Endothelial cell of umbilical vein (primary cell): ENCODE data around the gene NHLH2. TPM values are rescaled to one million over a fixed set of nuclear protein-coding genes. Genes with fewer than 3 reads are reported as not detected.

Experiments used
- BruUV-seq: library from RNA; stranded (reverse); fragments of 400-500 nt; replicated peaks from 2 replicates; lab custom pipeline; 2021; lab: Mats Ljungman, UMichigan
- CTCF ChIA-PET: fragments of 300-600, 350-600 bp; sonication (Branson Sonifier 250); formaldehyde crosslinking; loops from one replicate; lab custom pipeline; 2021; ENCODE audit warnings: antibody characterized with exemption, inconsistent platforms; lab: Charles Lee
- POLR2A ChIA-PET: fragments of 300-600, 350-600 bp; sonication (Branson Sonifier 250); formaldehyde crosslinking; loops from one replicate; lab custom pipeline; 2021; ENCODE audit warnings: antibody characterized with exemption, inconsistent platforms; lab: Charles Lee
- DNase-seq: peaks from one replicate; pipeline ENCODE4 v3.0.0-alpha.2; 2011; ENCODE audit warnings: low read depth, low spot score
- FAIRE-seq: peaks from 2 replicates; lab custom pipeline; 2011; peaks lifted over from hg19 to GRCh38; lab: Jason Lieb, UNC
- H2AFZ ChIP-seq: 2 replicates; pipeline ENCODE4 v1.6.0; 2012; ENCODE audit warnings: low read depth, low read length, control low read depth, inconsistent platforms
- H3K27ac ChIP-seq: 2 replicates; pipeline ENCODE4 v1.5.1; 2011; ENCODE audit warnings: low read depth, mild to moderate bottlenecking, control low read depth, low read length, moderate library complexity; ENCODE audit not compliant: insufficient read depth
- H3K27me3 ChIP-seq, 2 experiments: 2 replicates each; pipeline versions ENCODE4 v1.6.0 to v1.6.1; 2011; ENCODE audit warnings: low read length in 2 of 2, mixed read lengths in 1 of 2; ENCODE audit not compliant: control insufficient read depth in 2 of 2, insufficient read depth in 2 of 2
- H3K36me3 ChIP-seq, 2 experiments: 2 replicates in 1 of 2; 3 replicates in 1 of 2; pipeline ENCODE4 v1.5.1; 2011; ENCODE audit warnings: low read length in 2 of 2, mild to moderate bottlenecking in 1 of 2, moderate library complexity in 1 of 2; ENCODE audit not compliant: control insufficient read depth in 2 of 2, insufficient read depth in 2 of 2; ENCODE audit errors: extremely low read depth in 1 of 2
- H3K4me1 ChIP-seq: 3 replicates; pipeline ENCODE4 v1.5.1; 2011; ENCODE audit warnings: mild to moderate bottlenecking, low read length; ENCODE audit not compliant: control insufficient read depth, insufficient read depth; ENCODE audit errors: extremely low read depth
- H3K4me2 ChIP-seq: 2 replicates; pipeline ENCODE4 v1.6.1; 2011; ENCODE audit warnings: low read length, control low read depth, mixed read lengths; ENCODE audit not compliant: insufficient read depth
- H3K4me3 ChIP-seq, 3 experiments: fragments of 200-600 bp in 1 of 3; sonication (generic), shearing (Covaris generic) in 1 of 3; replicated peaks in 1 of 3; 2 replicates each; pipeline ENCODE4 v1.5.1; 2011 to 2016; ENCODE audit warnings: control low read depth in 3 of 3, low read length in 3 of 3, mild to moderate bottlenecking in 2 of 3, inconsistent platforms in 1 of 3, low read depth in 1 of 3, moderate library complexity in 1 of 3; ENCODE audit not compliant: insufficient read depth in 1 of 3
- H3K79me2 ChIP-seq: 2 replicates; pipeline ENCODE4 v1.6.0; 2012; ENCODE audit warnings: low read length, inconsistent platforms; ENCODE audit not compliant: control insufficient read depth, insufficient read depth
- H3K9ac ChIP-seq: replicated peaks from 2 replicates; pipeline ENCODE3; 2011; ENCODE audit warnings: low read length, control low read depth; ENCODE audit not compliant: insufficient read depth; ENCODE audit errors: extremely low read depth
- H3K9me1 ChIP-seq: replicated peaks from 3 replicates; pipeline ENCODE4 v1.6.0; 2011; ENCODE audit warnings: mild to moderate bottlenecking, low read length; ENCODE audit not compliant: control insufficient read depth, insufficient read depth; ENCODE audit errors: extremely low read depth
- H3K9me3 ChIP-seq: replicated peaks from 2 replicates; pipeline ENCODE4 v1.5.1; 2012; ENCODE audit warnings: low read length, inconsistent platforms; ENCODE audit not compliant: control insufficient read depth, insufficient read depth
- H4K20me1 ChIP-seq: replicated peaks from 2 replicates; pipeline ENCODE3; 2011; ENCODE audit warnings: mild to moderate bottlenecking, low read length; ENCODE audit not compliant: control insufficient read depth, insufficient read depth; ENCODE audit errors: extremely low read depth
- CTCF ChIP-seq, 2 donors: IDR thresholded peaks; 1 replicate in 1 of 2; 2 replicates in 1 of 2; pipeline ENCODE4 v1.5.1; 2011; ENCODE audit warnings: low read length in 2 of 2, mild to moderate bottlenecking in 2 of 2, moderate library complexity in 2 of 2, control low read depth in 1 of 2, inconsistent platforms in 1 of 2, low read depth in 1 of 2; ENCODE audit not compliant: insufficient read depth in 1 of 2; ENCODE audit errors: extremely low read depth in 1 of 2
- EZH2 ChIP-seq: IDR thresholded peaks from 2 replicates; pipeline ENCODE4 v1.6.1; 2012; ENCODE audit warnings: borderline replicate concordance, low read depth, mild to moderate bottlenecking, moderate library complexity, low read length, inconsistent platforms; ENCODE audit not compliant: severe bottlenecking
- FOS ChIP-seq: IDR thresholded peaks from 2 replicates; pipeline ENCODE4 v1.6.1; 2011; ENCODE audit warnings: mild to moderate bottlenecking, low read length, moderate library complexity, borderline replicate concordance; ENCODE audit not compliant: insufficient read depth
- JUN ChIP-seq: IDR thresholded peaks from 2 replicates; pipeline ENCODE4 v1.6.1; 2011; ENCODE audit warnings: borderline replicate concordance, low read depth; ENCODE audit not compliant: insufficient read length, insufficient read depth
- MAX ChIP-seq: IDR thresholded peaks from 2 replicates; pipeline ENCODE4 v1.6.1; 2011; ENCODE audit not compliant: insufficient read depth, insufficient read length
- MYC ChIP-seq: IDR thresholded peaks from one replicate; pipeline ENCODE4 v1.6.1; 2011; ENCODE audit warnings: mild to moderate bottlenecking, low read depth, low read length
- POLR2A ChIP-seq: IDR thresholded peaks from 2 replicates; pipeline ENCODE4 v1.6.1; 2012; ENCODE audit warnings: low read depth, mild to moderate bottlenecking, control low read depth, low read length
- dilution Hi-C: fragments of 300-500 bp; cut with MboI; formaldehyde crosslinking; loops from one replicate; pipeline ENCODE4 v1.15.0; 2019; ENCODE audit warnings: low sequenced_read_pairs; ENCODE audit not compliant: extremely low pct_ligation_motif_present
- intact Hi-C: fragments of 100-400 bp; cut with micrococcal nuclease; formaldehyde crosslinking; loops from one replicate; pipeline ENCODE4 v1.10.0; 2022
- polyA plus RNA-seq, 4 experiments: library from polyadenylated mRNA; depleted of rRNA in 3 of 4; stranded (reverse) in 3 of 4; unstranded in 1 of 4; fragments of >200 nt; gene quantifications; 2 replicates each; pipeline versions ENCODE4 v1.2.1 to v1.2.3, GENCODE V29; 2011 to 2012; ENCODE audit warnings: missing spikeins in 1 of 4
- total RNA-seq: library from RNA; stranded (reverse); gene quantifications from 2 replicates; pipeline ENCODE4 v1.2.3, GENCODE V29; 2021

NHLH2 gene
- total and polyA plus RNA-seq, 2 donors (not counting 3 experiments of a cell fraction or from before 2014, with no cell fraction given): not detected

GRCh38 chr1:115874497-115874896 is 33.6 kb upstream of the NHLH2 start:
- POLR2A ChIA-PET: no interaction called here
- no peaks in the 10 kb centered on the region for H3K4me1 ChIP-seq
- no peaks in the 10 kb centered on the region for H3K36me3 ChIP-seq
- no peak for DNase-seq
- H3K27me3 ChIP-seq: no peaks in the 10 kb centered on the region
- intact Hi-C loops: no loop called here
- BruUV-seq: no TSS peak
- dilution Hi-C loops: no loop called here
- H3K4me2 ChIP-seq: no peak overlapping the region
- no peaks in the 10 kb centered on the region for H3K9me3 ChIP-seq
- no peaks in the 10 kb centered on the region for H3K79me2 ChIP-seq
- CTCF ChIA-PET: no interaction called here
- H3K9ac ChIP-seq: no peak overlapping the region
- no peaks in the 10 kb centered on the region for H3K9me1 ChIP-seq
- H4K20me1 ChIP-seq: no peaks in the 10 kb centered on the region
- no peak overlapping the region for H3K4me3 ChIP-seq
- TF ChIP-seq JUN: no peak
- TF ChIP-seq CTCF (IDR thresholded peaks at IDR 0.05; ENCODE audit: extremely low read depth in 1 of 2, insufficient read depth in 1 of 2, low read depth in 1 of 2, low read length in 2 of 2): no peak
- TF ChIP-seq MYC: no peak
- H2AFZ ChIP-seq: no peak overlapping the region
- no peak overlapping the region for H3K27ac ChIP-seq
- FAIRE-seq: no peak

GRCh38 chr1:115873184-115873583 is 32.3 kb upstream of the NHLH2 start:
- POLR2A ChIA-PET: no interaction called here
- intact Hi-C loops: no loop called here
- CTCF ChIA-PET: no interaction called here
- H3K4me3 ChIP-seq: no peak overlapping the region
- H4K20me1 ChIP-seq: no peaks in the 10 kb centered on the region
- dilution Hi-C loops: no loop called here
- no peaks in the 10 kb centered on the region for H3K9me3 ChIP-seq
- DNase-seq (no peak), FAIRE-seq (no peak)
- H3K9ac ChIP-seq: no peak overlapping the region
- H3K4me1 ChIP-seq: no peaks in the 10 kb centered on the region
- TF ChIP-seq FOS (no peak), POLR2A (no peak), EZH2 (no peak), MAX (no peak)
- H2AFZ ChIP-seq: no peak overlapping the region
- H3K79me2 ChIP-seq: no peaks in the 10 kb centered on the region
- H3K4me2 ChIP-seq: no peak overlapping the region
- no peaks in the 10 kb centered on the region for H3K27me3 ChIP-seq
- no peaks in the 10 kb centered on the region for H3K36me3 ChIP-seq
- H3K27ac ChIP-seq: no peak overlapping the region
- BruUV-seq: no TSS peak
- H3K9me1 ChIP-seq: no peaks in the 10 kb centered on the region
